GM12801 (cell line): Measurements from ENCODE around the gene MAN2A2.

Experiments
- TF ChIP-seq, protein P1 (sequence below): IDR thresholded peaks from one replicate; pipeline ENCODE4 v1.5.1; 2011; ENCODE audit warnings: control low read depth; ENCODE audit not compliant: insufficient read length; ENCODE audit errors: extremely low read depth

The MAN2A2 gene

DNA sequence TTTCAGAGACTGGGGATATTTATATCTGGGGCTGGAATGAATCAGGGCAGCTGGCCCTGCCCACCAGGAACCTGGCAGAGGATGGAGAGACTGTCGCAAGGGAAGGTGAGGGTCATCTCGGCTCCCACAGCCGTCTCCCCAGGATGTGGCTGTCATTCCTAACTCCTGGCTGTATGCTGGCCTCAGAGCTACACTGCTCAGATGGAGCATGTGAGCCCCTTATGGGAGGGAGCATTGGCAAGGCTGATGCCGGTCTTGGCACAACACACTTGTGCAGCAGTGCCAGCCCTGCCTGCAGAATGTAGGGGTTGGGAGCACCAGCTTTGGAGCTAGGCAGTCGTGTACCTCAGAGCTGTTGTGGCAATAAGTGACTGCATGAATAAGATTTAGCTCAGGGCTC is 56.8 kb downstream of the MAN2A2 start:
- TF ChIP-seq, protein P1, sequence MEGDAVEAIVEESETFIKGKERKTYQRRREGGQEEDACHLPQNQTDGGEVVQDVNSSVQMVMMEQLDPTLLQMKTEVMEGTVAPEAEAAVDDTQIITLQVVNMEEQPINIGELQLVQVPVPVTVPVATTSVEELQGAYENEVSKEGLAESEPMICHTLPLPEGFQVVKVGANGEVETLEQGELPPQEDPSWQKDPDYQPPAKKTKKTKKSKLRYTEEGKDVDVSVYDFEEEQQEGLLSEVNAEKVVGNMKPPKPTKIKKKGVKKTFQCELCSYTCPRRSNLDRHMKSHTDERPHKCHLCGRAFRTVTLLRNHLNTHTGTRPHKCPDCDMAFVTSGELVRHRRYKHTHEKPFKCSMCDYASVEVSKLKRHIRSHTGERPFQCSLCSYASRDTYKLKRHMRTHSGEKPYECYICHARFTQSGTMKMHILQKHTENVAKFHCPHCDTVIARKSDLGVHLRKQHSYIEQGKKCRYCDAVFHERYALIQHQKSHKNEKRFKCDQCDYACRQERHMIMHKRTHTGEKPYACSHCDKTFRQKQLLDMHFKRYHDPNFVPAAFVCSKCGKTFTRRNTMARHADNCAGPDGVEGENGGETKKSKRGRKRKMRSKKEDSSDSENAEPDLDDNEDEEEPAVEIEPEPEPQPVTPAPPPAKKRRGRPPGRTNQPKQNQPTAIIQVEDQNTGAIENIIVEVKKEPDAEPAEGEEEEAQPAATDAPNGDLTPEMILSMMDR, result no peak

DNA sequence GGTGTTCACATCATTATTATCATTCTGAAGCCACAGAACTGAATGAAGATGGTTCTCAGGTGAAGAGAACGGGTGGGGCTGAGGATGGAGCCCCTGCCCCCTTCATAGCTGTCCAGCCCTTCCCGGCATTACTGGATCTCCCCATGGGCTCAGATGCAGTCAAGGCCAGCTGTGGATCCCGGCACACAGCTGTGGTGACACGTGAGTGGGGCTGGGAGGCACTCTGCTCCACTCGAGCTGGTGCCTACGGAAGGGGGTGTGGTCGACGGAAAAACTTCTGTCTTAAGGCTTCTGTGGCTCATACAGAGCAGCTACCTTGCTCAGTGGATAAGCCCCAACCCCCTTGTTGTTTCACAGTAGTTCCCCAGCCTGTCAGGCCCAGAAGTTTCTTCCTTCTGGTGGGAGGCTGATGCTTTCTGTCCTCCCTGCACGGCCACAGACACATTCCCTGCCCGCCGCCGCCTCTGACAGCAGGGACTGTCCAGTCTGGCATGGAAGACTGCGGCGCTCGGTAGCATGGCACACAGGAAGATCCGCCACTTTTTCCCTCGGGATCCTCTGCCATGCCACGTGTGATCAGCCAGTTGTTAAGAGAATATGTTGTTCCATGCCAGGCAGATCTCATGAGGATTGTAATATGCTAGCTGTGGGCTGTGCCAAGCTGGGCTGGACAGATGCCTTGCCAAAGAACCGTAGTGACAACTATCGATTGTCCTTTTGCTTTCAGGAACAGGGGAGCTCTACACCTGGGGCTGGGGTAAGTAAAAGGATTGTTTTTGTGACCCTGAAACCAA is 57.4 kb downstream of the MAN2A2 start:
- TF ChIP-seq, protein P1, result no peak

DNA sequence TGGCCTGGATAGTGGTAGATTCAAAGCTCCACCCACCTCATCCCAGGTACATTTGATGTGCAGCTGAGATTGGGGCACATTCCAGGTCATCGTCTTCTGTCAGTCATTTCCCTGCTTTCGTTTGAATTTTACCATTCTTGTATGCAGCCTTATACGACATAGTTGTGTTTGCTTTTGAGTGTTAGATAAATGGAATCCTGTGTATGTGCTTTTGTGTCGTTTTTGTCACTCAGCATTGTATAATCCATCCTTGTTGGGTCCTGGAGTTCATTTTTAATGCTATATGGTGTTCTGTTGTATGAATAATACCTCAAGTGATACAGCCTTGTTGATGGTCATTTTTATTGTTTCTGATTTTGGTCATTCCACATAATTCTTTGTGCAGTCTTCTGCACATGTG is 58.9 kb downstream of the MAN2A2 start:
- TF ChIP-seq, protein P1, result no peak

DNA sequence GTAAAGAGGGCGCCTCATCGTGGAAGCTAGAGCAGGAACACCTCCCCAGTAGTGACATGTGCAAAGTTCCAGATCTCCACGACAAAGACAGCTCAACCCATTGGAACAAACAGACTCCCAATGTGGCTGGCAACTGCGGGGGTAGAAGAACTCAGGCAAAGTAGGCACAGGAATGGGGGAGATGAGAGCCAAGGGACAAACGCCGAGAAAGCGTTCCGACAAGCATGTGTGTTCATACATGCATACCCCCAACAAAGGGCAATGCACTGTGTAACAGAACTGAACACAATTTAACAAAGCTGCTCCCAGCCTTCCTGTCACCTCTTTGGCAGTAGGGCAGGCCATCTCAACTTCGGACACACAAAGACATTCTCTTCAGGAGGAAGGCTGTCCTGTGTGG is 63.2 kb downstream of the MAN2A2 start:
- TF ChIP-seq, protein P1, result no peak

DNA sequence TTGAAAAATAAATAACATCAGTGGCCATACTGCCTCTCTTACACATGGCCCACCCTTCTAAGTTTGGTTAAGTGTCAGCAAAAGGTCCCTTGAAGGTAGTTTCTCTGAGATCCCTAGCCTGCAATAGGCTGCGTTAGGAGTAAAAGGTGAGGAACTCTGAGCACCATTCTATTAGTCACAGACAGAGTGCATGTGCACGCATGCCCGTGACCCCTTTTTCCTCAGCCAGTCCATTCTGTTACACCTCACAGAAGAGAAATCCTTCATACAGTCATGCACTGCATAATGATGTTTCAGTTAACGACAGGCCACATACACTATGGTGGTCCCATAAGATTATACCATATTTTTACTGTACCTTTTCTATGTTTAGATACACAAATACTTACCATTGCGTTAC is 64.1 kb downstream of the MAN2A2 start:
- TF ChIP-seq, protein P1, result no peak

DNA sequence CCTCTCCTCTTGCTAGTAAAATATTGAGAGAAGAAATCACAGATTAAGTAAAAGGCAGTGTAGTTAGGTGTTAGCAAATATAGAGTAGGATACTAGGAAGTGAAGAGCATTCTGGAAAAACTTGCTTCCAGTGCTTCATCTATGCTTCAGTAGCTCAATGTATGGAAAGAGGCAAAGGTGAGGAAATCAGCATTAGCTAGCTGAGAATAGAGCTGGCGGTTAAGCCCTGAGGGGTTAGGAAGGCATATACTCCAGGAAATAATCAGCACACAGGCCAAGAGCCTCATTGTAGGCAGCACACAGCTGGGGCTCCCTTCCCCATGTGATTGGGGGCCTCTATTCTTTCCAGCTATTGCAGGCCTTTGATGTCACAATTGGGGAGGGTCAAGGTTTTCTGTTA is 65.3 kb downstream of the MAN2A2 start:
- TF ChIP-seq, protein P1, result no peak

DNA sequence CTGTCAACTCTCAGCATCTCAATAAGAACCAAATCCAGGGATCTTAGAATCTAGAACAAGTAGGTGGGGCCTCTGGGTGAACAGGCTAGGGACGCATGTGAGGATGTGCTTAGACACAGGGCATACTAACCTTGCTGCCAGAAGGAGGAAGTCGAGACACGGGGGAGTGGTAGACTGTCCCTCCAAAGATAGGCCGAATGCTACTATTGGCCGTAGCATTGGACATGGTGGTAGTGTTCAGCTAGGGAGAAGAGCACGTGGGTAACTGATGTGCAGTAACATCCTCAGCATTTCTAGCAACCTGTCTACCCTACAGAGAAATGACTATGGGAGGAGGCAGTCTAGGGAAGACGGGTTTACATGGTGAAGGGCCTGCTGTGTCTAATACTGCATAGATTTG is 67.2 kb downstream of the MAN2A2 start:
- TF ChIP-seq, protein P1, result no peak
